Activated CD4-positive, CD25-positive, alpha-beta regulatory T cell (primary cell): Measurements from ENCODE around the gene KLRB1.
A peak's percentile ranks its signal among the peaks of the same experiment; 100 is the strongest.
"Not testable (repeated sequence)": the region's sequence is repeated elsewhere in the genome, so short reads cannot be mapped to it uniquely, and the experiment has no call there.

Source experiments
- DNase-seq, 4 experiments: peaks; one replicate each; lab custom pipeline; 2025; lab: John Stamatoyannopoulos, UW

KLRB1 gene

DNA sequence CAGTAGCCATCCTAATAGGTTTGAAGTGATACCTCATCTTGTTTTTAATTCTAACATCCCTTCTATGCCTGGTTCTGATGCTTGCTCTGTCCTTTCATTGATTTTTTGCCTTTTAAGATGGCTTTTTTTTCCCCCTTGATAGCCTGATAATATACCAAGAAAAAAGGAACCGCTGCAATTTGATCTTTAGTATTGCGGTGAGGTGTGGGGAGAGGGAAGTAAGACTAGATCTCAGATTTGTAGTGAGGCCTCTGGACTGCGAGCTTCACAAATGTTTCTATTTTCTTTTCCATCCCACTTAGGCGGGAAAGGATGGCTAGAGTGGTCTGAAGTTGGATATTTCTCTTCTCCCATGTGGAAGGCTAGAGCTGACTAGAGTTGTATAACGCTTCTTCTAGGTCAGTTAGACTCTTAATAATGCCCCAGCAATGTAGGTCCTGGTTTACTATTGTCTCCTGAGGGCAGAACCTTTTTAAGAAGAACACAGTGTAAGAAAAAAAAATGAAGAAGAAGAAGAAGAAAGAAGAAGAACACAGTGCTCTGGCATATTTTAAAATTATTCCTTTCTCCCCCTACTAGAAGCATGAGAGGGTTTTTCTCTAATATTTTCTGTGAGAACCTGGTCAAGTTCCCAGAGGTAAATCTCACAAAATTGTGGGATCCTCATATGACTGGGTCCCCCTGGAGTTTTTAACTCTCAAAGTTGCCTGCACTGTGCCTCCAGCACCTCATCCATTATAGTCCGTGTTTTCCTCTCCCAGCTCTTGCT is 11.9 kb upstream of the KLRB1 start:
- no peak for DNase-seq

GRCh38 chr12:9618906-9619305 is 11.2 kb upstream of the KLRB1 start:
- not testable (repeated sequence) for DNase-seq

GRCh38 chr12:9617124-9617523 is 9.4 kb upstream of the KLRB1 start:
- no peak for DNase-seq

DNA sequence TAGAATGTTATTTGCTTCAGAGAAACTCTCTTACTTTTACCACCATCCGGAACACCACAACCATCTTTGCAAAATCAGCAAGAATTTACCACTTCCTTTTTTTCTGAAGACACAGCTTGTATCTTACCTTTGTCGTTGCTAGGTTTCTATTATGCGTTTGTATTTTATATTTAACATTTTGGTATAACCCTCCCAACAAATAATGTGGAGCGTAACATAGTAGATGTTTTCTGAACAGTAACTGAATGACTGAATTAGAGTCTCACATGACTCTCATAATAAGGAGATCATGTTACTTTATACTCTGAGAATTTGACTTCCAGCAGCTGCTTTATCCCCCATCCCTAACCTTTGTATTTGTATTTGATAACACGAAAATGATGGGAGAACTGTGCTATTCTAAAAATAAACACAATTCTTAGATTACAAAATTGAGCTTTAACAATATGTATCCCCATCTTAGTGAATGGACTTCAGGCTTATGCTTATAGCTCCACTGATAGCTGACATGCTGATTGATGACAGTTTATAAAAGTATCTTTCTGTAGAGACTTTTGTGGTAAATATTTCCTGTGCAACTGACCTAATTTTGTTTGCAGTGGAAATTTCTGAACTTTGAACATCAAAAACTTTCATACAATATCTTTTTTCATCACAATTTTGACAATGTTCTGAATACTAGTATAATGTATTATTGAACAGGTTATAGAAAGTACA is 7.9 kb upstream of the KLRB1 start:
- DNase-seq = no peak

DNA sequence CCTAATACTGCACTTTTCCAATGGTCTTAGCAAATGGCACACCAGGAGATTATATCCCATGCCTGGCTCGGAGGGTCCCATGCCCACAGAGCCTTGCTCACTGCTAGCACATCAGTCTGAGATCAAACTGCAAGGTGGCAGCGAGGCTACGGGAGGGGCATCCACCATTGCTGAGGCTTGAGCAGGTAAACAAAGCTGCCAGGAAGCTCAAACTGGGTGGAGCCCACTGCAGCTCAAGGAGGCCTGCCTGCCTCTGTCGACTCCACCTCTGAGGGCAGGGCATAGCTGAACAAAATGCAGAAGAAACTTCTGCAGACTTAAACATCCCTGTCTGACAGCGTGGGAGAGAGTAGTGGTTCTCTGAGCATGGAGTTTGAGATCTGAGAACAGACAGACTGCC is 2.9 kb upstream of the KLRB1 start:
- DNase-seq = peak in 1 of 4 experiments; percentile 4

DNA sequence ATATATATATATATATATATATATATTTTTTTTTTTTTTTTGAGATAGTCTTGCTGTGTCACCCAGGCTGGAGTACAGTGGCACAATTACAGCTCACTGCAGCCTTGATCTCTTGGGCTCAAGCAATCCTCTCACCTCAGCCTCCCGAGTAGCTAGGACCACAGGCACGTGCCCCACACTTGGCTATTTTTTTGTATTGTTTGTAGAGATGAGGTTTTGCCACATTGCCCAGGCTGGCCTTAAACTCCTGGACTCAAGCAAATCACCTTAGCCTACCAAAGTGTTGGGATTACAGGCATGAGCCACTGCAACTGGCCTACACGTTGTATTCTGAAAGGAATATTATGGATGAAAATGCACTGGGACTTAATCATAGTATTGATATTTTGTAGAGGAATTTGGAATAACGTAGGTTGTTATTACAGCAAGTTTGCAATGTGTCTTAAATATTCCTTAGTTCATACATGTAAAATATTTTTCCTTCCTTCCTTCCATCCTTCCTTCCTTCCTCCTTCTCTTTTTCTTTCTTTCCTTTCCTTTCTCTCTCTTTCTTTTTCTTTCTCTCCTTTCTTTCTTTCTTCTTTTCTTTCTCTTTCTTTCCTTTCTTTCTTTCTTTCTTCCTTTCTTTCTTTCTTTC is 862 bp downstream of the KLRB1 start:
- DNase-seq = no peak

- DNase-seq = no peak
Observed at GRCh38 chr12:9606247-9606646, 1.5 kb downstream of the KLRB1 start.

DNA sequence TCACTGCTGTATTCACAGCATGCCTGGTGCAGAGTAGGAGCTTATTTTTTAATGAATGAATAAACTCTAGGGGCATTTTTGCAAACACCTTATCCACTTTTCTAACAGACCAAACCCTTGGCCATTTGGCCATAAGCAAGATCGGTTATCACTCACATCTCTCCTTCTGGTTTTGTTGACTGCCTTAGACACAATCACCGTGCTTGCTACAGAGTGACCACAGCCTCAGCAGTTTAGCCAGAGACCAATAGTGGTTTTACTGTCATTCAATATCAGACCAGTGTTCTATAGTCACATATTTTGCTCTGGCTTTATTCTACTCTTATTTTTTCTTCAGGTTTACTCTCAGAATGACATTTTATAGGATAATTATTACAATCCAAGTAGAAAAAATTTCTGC is 2.2 kb downstream of the KLRB1 start:
- no peak for DNase-seq

- no peak for DNase-seq
Observed at GRCh38 chr12:9604287-9604686, 3.4 kb downstream of the KLRB1 start.

DNA sequence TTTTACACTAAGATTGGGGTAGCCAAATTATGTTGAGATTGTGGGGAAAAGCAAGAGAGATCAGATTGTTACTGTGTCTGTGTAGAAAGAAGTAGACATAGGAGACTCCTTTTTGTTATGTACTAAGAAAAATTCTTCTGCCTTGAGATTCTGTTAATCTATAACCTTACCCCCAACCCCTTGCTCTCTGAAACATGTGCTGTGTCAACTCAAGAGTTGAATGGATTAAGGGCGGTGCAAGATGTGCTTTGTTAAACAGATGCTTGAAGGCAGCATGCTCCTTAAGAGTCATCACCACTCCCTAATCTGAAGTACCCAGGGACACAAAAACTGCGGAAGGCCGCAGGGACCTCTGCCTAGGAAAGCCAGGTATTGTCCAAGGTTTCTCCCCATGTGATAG is 7.3 kb downstream of the KLRB1 start:
- DNase-seq = not testable (repeated sequence)

DNA sequence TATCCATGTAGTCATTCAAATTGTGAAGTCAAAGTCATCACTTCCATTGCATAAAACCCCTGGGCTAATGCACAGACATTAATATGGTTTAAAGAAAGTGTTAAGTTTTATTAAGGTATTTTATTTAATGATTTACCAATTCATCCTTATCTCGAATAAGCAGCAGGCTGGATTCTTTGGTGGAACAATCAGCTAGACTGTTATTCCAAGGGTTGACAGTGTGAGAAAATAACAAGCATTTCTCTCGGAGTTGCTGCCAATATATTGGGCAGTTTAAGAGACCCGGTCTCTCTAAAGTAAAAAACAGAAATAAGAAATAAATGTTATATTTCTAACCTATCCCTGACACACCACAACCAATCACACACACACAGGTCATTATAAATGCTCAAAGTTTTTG is 9.4 kb downstream of the KLRB1 start:
- DNase-seq = no peak

DNA sequence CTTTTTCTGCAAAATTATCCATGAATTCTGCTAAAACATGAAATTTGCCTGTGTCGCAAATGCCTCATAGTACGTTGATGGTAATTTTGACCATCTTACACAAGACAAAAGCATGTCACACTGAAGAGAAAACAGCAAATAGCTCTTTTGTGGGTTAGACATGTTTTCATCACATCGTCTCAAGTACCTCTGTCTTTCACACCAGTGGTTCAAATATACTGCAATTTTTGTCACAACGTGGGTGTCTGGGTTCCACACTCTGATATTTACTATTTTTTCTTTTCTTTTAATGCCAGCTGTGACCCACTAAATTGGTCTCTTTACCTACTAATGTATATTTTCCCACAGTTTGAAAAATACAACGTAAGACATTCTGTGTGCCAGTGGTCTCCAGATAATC is 10.4 kb downstream of the KLRB1 start:
- no peak for DNase-seq

- DNase-seq = no peak
Observed at GRCh38 chr12:9590441-9590840, 17.3 kb downstream of the KLRB1 start.

DNA sequence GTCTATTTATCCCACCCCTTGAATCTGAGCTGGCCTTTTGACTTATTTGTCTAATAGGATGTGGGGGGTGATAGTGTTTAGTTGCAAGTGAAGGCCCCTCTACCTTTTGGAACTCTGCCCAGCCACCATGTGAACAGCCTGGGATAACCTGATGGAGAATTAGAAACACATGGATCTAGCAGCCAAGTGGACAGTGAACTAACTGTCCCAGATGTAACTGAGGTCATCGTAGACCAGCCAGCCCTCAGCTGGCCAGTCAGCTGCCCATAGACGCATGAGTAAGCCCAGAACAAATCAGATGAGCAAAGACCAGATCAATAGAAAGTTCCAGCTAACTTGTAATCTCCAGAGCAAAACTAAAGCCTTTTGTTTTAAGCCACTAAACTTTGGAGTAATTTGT is 19.0 kb downstream of the KLRB1 start:
- no peak for DNase-seq

DNA sequence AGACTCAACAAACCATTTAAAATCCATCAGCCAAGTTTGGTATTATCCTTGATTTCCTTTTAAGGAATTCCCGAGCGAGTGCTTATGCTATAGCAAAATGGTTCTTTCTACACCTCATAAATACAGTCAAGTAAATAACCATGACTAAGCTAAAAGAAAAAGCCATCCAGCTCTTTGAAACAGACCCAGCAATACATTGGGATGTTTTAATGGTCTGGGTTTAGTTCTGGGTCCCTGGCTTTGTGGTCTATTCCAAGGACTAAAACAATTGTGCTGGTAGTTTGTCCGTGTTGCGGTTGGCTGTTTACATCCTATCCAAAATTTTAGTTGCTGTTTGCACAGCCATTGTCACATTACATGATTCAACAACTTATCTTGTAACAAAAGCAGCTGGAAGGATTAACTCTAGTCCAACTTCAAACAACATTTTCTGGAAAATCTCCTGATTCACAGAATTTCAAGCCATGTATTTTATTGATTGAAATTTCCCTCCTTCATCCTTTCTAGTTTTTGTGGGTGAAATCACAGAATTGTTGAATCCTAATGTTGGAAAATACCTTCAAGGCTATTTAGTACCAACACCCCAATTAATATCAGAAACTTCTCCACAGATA is 19.6 kb downstream of the KLRB1 start:
- no peak for DNase-seq

DNA sequence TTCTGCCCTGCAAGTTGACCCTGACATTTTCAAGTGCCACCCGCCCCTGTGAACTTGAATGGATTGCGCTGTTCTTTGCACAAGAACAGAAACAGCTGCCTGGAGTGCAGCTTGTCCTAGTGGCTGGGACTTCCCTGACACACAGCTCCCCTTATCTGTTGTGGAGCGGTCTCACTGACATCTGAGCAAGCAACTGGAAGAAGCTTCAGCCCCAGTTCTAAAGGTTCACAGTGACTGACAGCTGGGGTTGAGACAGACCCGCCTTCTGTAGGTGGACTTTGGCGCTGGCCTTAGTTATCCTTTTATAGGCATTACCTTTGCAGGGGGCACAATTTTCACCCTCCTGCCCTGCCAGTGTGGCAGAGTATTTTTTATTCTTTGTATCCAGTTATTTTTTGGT is 30.0 kb downstream of the KLRB1 start:
- DNase-seq = not testable (repeated sequence)

- DNase-seq = not testable (repeated sequence)
Observed at GRCh38 chr12:9567151-9567550, 40.6 kb downstream of the KLRB1 start.

GRCh38 chr12:9566113-9566512 is 41.6 kb downstream of the KLRB1 start:
- not testable (repeated sequence) for DNase-seq

DNA sequence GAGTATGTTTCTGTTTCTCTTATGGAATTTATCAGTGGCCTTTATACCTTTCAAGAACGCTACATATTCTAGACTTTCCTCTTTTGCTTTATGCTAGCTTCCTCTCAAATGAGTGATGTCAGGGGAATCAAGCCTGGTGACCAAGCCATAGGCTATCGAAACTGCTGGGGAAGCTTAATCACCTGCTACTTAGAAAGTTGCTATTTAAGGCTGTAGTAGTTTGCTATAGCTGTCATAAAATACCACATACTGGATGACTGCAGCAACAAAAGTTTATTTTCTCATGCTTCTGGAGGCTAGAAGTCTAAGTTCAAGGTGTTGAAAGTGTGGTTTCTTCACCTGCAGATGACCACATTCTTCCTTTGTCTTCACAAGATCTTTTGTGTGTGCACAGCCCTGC is 43.3 kb downstream of the KLRB1 start:
- DNase-seq = not testable (repeated sequence)

- not testable (repeated sequence) for DNase-seq
Observed at GRCh38 chr12:9562841-9563453, 44.8 kb downstream of the KLRB1 start.

DNA sequence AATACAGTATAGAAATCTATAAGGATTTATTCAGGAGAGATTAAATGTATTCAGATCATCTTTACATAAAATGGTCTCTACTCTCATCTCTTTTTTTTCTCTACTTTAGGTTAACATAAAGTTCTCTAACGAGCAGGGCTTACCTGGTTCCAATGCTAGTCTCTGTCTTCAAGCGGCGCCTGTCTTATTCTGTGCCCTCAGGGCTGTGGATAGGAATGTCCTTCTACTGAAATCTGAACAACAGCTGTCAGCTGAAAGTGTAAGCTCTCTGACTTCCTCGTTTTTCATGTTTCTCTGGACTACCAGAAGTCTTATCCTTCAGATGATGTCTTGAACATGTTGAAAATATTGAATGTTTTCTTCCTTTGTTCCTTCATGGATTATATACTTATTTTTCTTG is 62.2 kb downstream of the KLRB1 start:
- DNase-seq = not testable (repeated sequence)
